HL-60 (cell line): Measurements from ENCODE around the gene KRTAP10-8.
"Not testable (repeated sequence)": the region's sequence is repeated elsewhere in the genome, so short reads cannot be mapped to it uniquely, and the experiment has no call there.

Source experiments
- GABPA ChIP-seq: IDR thresholded peaks from 2 replicates; pipeline ENCODE4 v1.6.1; 2012; ENCODE audit warnings: low read depth
- POLR2AphosphoS5 ChIP-seq: IDR thresholded peaks from 2 replicates; pipeline ENCODE4 v1.6.1; 2012; ENCODE audit warnings: low read depth
- TF ChIP-seq, protein P1 (sequence below): IDR thresholded peaks from one replicate; pipeline ENCODE4 v1.5.1; 2011; ENCODE audit warnings: low read length, control low read depth, inconsistent platforms; ENCODE audit not compliant: insufficient read depth

DNA sequence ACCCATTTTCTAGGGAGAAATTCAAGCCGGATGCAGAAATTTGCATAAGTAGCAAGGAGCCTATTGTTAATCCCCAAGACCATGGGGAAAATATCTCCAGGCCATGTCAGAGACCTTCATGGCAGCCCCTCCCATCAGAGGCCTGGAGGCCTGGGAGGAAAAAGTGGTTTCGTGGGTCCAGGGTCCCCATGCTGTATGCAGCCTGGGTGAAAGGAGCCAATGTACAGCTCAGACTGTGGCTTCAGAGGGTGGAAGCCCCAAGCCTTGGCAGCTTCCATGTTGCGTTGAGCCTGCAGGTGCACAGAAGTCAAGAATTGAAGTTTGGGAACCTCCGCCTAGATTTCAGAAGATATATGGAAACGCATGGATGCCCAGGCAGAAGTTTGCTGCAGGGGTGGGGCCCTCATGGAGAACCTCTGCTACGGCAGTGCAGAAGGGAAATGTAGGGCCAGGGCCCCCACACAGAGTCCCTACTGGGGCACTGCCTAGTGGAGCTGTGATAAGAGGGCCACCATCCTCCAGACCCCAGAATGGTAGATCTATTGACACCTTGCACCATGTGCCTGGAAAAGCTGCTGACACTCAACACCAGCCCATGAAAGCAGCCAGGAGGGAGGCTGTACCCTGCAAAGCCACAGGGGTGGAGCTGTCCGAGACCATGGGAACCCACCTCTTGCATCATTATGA, 1.6 kb upstream of the KRTAP10-8 start:
- not testable (repeated sequence) for TF ChIP-seq POLR2AphosphoS5, GABPA
- TF ChIP-seq, protein P1, sequence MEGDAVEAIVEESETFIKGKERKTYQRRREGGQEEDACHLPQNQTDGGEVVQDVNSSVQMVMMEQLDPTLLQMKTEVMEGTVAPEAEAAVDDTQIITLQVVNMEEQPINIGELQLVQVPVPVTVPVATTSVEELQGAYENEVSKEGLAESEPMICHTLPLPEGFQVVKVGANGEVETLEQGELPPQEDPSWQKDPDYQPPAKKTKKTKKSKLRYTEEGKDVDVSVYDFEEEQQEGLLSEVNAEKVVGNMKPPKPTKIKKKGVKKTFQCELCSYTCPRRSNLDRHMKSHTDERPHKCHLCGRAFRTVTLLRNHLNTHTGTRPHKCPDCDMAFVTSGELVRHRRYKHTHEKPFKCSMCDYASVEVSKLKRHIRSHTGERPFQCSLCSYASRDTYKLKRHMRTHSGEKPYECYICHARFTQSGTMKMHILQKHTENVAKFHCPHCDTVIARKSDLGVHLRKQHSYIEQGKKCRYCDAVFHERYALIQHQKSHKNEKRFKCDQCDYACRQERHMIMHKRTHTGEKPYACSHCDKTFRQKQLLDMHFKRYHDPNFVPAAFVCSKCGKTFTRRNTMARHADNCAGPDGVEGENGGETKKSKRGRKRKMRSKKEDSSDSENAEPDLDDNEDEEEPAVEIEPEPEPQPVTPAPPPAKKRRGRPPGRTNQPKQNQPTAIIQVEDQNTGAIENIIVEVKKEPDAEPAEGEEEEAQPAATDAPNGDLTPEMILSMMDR: not testable (repeated sequence)
